ENCODE results near the gene ARHGAP28.

ARHGAP28 gene

DNA sequence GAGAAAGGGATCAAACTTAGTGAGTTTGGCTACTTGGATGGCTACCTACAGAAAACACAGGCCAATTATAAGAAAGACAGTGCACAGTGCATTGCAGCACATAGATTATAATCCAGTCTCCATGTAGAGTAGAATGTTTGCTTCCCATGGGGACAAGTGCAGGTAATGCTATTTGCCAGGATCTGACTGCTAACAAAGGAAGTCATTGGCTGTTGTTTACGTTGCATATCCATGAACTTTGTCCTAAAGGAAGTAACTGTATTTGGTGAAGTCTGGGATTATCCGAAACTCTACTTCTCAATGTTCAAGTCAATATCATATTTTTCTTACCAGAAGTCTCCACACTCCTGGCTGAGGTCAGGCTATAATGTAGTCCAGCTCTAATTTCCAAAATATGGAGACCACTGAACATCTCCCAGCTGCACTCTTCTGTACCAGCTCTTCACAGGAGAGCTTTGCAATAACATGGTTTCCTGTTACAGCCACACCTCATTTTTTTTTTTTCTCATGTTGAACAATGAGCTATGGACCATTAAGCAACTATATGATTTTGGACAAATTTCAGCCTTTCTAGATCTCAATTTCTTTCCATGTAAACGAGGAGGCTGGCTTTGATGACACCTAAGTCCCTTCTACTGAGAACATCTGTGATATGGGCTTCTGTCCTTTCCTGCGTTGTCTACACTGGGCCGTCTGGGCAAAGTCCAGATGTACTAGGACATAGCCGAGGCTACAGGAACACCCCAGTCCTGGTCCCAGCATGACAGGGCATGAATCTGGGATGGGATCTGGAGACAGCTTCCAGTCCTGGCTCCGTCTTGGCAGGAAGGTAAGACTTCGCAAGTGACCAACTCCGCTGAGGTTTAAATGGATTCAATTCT is 233.3 kb downstream of the ARHGAP28 start:
- peak; percentile 13 for DNase-seq (ENCODE audit: low read depth)

DNA sequence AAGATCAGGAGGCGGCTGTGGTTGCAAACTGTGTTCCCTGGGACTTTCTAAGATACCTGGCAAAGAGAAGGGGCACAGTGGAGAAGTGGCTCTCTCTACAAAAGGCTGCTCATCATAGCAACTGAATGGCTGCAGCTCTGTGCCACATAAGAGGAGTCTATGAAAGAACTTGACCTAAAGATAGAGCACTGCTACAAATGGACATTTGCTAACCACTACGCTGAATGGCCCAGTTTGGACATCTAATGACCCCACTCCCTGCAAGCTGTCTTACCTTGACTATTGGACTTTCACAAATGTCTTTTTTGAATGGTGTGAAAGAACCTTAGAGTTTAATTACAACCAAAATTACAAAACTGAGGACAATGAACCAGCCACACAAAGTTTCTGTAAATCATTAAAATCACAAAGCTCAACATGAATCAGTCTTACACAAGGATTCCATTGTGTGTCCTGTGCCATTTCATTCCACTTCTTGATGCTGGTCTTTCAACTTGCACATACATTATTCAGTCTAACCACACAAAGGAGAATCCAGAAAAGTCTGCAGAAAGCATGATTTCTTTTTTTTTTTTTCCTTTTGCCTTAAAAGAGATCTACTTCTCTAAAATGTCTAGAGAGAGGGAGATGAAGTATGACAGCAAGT is 234.1 kb downstream of the ARHGAP28 start:
- DNase-seq (ENCODE audit: low read depth): no peak

All from iris pigment epithelial cell (primary cell).